Fibroblast of the aortic adventitia (primary cell): Measurements from ENCODE around the gene VARS2. TPM values are rescaled to one million over a fixed set of nuclear protein-coding genes. Genes with fewer than 3 reads are reported as not detected.
A peak's percentile ranks its signal among the peaks of the same experiment; 100 is the strongest.

Source experiments
- DNase-seq: peaks from one replicate; pipeline ENCODE4 v3.0.0-alpha.2; 2010; ENCODE audit warnings: low read depth
- H3K4me3 ChIP-seq: 2 replicates; pipeline ENCODE4 v1.5.1; 2011; ENCODE audit warnings: low read depth, mild to moderate bottlenecking, control low read depth, low read length, moderate library complexity
- CTCF ChIP-seq: IDR thresholded peaks from 2 replicates; pipeline ENCODE4 v1.5.1; 2011; ENCODE audit warnings: mild to moderate bottlenecking, low read length, control low read depth, inconsistent platforms; ENCODE audit not compliant: insufficient read depth
- total RNA-seq: library from RNA; depleted of rRNA; stranded (reverse); fragments of >200 nt; gene quantifications from 2 replicates; pipeline ENCODE4 v1.2.3, GENCODE V29; 2012; ENCODE audit warnings: low replicate concordance

The VARS2 gene
- total RNA-seq, 1 donor, result 15.6 TPM

GRCh38 chr6:30954631-30955366 is 40.8 kb downstream of the VARS2 start:
- no peak for DNase-seq
- TF ChIP-seq CTCF, result no peak
- H3K4me3 ChIP-seq, result no peak overlapping the region

- DNase-seq, result no peak
- no peak for TF ChIP-seq CTCF
- H3K4me3 ChIP-seq, result peak overlapping the region; percentile 17
These were observed 41.5 kb downstream of the VARS2 start for GRCh38 chr6:30955367-30956042.

GRCh38 chr6:30957716-30958115 is 43.7 kb downstream of the VARS2 start:
- TF ChIP-seq CTCF, result no peak
- no peak overlapping the region for H3K4me3 ChIP-seq
- no peak for DNase-seq

GRCh38 chr6:30960907-30961673 is 47.1 kb downstream of the VARS2 start:
- peak; percentile 33 for DNase-seq
- no peak for TF ChIP-seq CTCF
- H3K4me3 ChIP-seq, result no peak overlapping the region

DNA sequence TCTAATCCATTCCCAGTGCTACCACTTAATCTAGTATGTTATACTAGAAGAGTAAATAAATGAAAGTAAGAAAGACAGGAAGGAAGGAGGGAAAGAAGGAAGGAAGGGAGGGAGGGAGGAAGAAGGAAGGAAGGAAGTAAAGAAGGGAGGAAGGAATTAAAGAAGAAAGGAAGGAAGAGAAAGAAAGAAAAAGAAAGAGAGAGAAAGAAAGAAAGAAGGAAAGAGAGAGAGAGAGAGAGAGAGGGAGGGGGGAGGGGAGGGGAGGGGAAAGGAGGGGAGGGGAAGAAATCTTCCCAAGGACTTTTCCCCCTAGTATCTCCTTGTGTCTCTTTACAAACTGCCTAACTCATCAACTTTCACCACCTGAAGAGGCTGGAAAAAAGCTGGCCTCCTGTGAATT is 48.7 kb downstream of the VARS2 start:
- DNase-seq, result no peak
- no peak for TF ChIP-seq CTCF

DNA sequence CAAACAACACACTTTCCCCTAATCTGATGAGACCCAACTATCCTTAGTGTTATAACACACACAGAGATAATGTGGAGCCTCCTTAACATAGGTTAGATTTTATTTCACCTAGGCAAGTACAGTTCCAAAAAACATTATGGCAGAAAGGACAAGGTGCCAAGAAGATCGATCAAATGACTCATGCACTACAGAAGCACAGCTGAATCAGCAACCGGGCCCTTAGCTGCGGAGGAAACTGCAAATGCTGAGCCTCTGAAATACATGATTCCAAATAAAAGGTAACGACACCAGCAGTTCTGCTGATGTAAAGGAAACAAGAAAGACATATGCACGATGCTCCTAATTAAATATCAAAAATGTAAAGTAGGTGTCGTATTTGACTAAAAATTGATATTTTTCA is 49.6 kb downstream of the VARS2 start:
- no peak for DNase-seq
- H3K4me3 ChIP-seq, result no peak overlapping the region
- no peak for TF ChIP-seq CTCF

More for the DNA sequence above, 48.7 kb downstream of the VARS2 start:
- no peak overlapping the region for H3K4me3 ChIP-seq
